Keratinocyte (primary cell): Measurements from ENCODE around the gene EFNB2. TPM values are rescaled to one million over a fixed set of nuclear protein-coding genes. Genes with fewer than 3 reads are reported as not detected.
A peak's percentile ranks its signal among the peaks of the same experiment; 100 is the strongest.

Experiments used
- DNase-seq: peaks from one replicate; pipeline ENCODE4 v3.0.0-alpha.2; 2011; ENCODE audit warnings: low read depth, missing footprints, low spot score
- FAIRE-seq: peaks from 2 replicates; lab custom pipeline; 2011; peaks lifted over from hg19 to GRCh38; lab: Jason Lieb, UNC
- H2AFZ ChIP-seq: 2 replicates; pipeline ENCODE4 v1.6.0; 2012; ENCODE audit warnings: low read length, control low read depth, inconsistent platforms; ENCODE audit not compliant: control insufficient read depth
- H3K27ac ChIP-seq: 2 replicates; pipeline ENCODE4 v1.5.1; 2011; ENCODE audit warnings: low read length; ENCODE audit not compliant: control insufficient read depth, insufficient read depth
- H3K27me3 ChIP-seq: 3 replicates; pipeline ENCODE4 v1.6.0; 2011; ENCODE audit warnings: low read length; ENCODE audit not compliant: control insufficient read depth, insufficient read depth; ENCODE audit errors: extremely low read depth
- H3K36me3 ChIP-seq, 2 experiments: 2 replicates in 1 of 2; 3 replicates in 1 of 2; pipeline ENCODE4 v1.5.1; 2011; ENCODE audit warnings: low read length in 2 of 2, mild to moderate bottlenecking in 1 of 2; ENCODE audit not compliant: control insufficient read depth in 2 of 2, insufficient read depth in 2 of 2; ENCODE audit errors: extremely low read depth in 1 of 2
- H3K4me1 ChIP-seq: 3 replicates; pipeline ENCODE4 v1.5.1; 2011; ENCODE audit warnings: low read length; ENCODE audit not compliant: control insufficient read depth, insufficient read depth; ENCODE audit errors: extremely low read depth
- H3K4me2 ChIP-seq: 3 replicates; pipeline ENCODE4 v1.6.0; 2011; ENCODE audit warnings: low read depth, low read length; ENCODE audit not compliant: control insufficient read depth, insufficient read depth; ENCODE audit errors: extremely low read depth
- H3K4me3 ChIP-seq, 3 experiments: fragments of 200-600 bp in 1 of 3; sonication (generic) in 1 of 3; 2 replicates in 2 of 3; 3 replicates in 1 of 3; pipeline ENCODE4 v1.5.1; 2011 to 2016; ENCODE audit warnings: low read length in 3 of 3, mild to moderate bottlenecking in 3 of 3, control low read depth in 2 of 3, inconsistent platforms in 1 of 3, low read depth in 1 of 3, mixed read lengths in 1 of 3, mixed run types in 1 of 3, moderate library complexity in 1 of 3; ENCODE audit not compliant: control insufficient read depth in 2 of 3, insufficient read depth in 2 of 3; ENCODE audit errors: extremely low read depth in 1 of 3
- H3K79me2 ChIP-seq: 2 replicates; pipeline ENCODE4 v1.6.0; 2012; ENCODE audit warnings: low read length; ENCODE audit not compliant: control insufficient read depth, insufficient read depth
- H3K9ac ChIP-seq: 3 replicates; pipeline ENCODE4 v1.6.0; 2011; ENCODE audit warnings: low read length; ENCODE audit not compliant: control insufficient read depth, insufficient read depth; ENCODE audit errors: extremely low read depth
- H3K9me1 ChIP-seq: 3 replicates; pipeline ENCODE4 v1.6.0; 2011; ENCODE audit warnings: low read length; ENCODE audit not compliant: control insufficient read depth, insufficient read depth; ENCODE audit errors: extremely low read depth
- H3K9me3 ChIP-seq: 2 replicates; pipeline ENCODE4 v1.5.1; 2012; ENCODE audit warnings: low read depth, low read length; ENCODE audit not compliant: control insufficient read depth
- H4K20me1 ChIP-seq: 3 replicates; pipeline ENCODE4 v1.6.0; 2011; ENCODE audit warnings: low read length; ENCODE audit not compliant: control insufficient read depth, insufficient read depth; ENCODE audit errors: extremely low read depth
- CTCF ChIP-seq, 3 experiments: IDR thresholded peaks in 1 of 3; conservative IDR thresholded peaks in 1 of 3; optimal IDR thresholded peaks in 1 of 3; 2 replicates in 2 of 3; 3 replicates in 1 of 3; pipeline versions ENCODE3 to v1.5.1; 2011; ENCODE audit warnings: low read length in 3 of 3, mild to moderate bottlenecking in 3 of 3, moderate library complexity in 2 of 3, control low read depth in 1 of 3, inconsistent platforms in 1 of 3; ENCODE audit not compliant: insufficient read depth in 2 of 3; ENCODE audit errors: extremely low read depth in 1 of 3
- EZH2 ChIP-seq: IDR thresholded peaks from one replicate; pipeline ENCODE4 v1.6.1; 2012; ENCODE audit warnings: inconsistent platforms, mild to moderate bottlenecking, low read length, moderate library complexity
- dilution Hi-C: fragments of 300-500 bp; cut with MboI; formaldehyde crosslinking; loops from one replicate; pipeline ENCODE4 v1.7.0; 2020; ENCODE audit warnings: low sequenced_read_pairs; ENCODE audit not compliant: extremely low pct_ligation_motif_present
- polyA plus RNA-seq, 5 experiments: library from polyadenylated mRNA; depleted of rRNA in 3 of 5; stranded (reverse) in 3 of 5; stranded (forward) in 1 of 5; unstranded in 1 of 5; fragments of >200 nt; gene quantifications; 1 replicate in 1 of 5; 2 replicates in 3 of 5; 3 replicates in 1 of 5; pipeline versions ENCODE4 v1.2.1 to v1.2.3, GENCODE V29; 2011 to 2012; ENCODE audit warnings: missing spikeins in 2 of 5, low read depth in 1 of 5, low replicate concordance in 1 of 5

The EFNB2 gene
- polyA plus RNA-seq, 1 donor (not counting 4 experiments of a cell fraction or from before 2014, with no cell fraction given), result 38.9 TPM

GRCh38 chr13:106477303-106477702 is 58.2 kb downstream of the EFNB2 start:
- H2AFZ ChIP-seq, result no peak overlapping the region
- no peaks in the 10 kb centered on the region for H4K20me1 ChIP-seq
- no peaks in the 10 kb centered on the region for H3K79me2 ChIP-seq
- H3K9me3 ChIP-seq, result no peaks in the 10 kb centered on the region
- no peak overlapping the region for H3K27ac ChIP-seq
- peaks cover 10% of the 10 kb centered on the region for H3K4me1 ChIP-seq
- H3K9ac ChIP-seq, result no peak overlapping the region
- H3K36me3 ChIP-seq, result no peaks in the 10 kb centered on the region
- dilution Hi-C loops, result no loop called here
- no peaks in the 10 kb centered on the region for H3K9me1 ChIP-seq
- H3K4me2 ChIP-seq, result no peak overlapping the region
- no peak for DNase-seq
- FAIRE-seq, result no peak
- TF ChIP-seq EZH2, result no peak
- TF ChIP-seq CTCF (optimal IDR thresholded peaks at IDR 0.05 in 1 of 3, IDR thresholded peaks at IDR 0.05 in 1 of 3, conservative IDR thresholded peaks at IDR 0.05 in 1 of 3; ENCODE audit: extremely low read depth in 1 of 3, insufficient read depth in 2 of 3, low read length in 3 of 3), result no peak
- H3K27me3 ChIP-seq, result no peaks in the 10 kb centered on the region
- no peak overlapping the region for H3K4me3 ChIP-seq

- Histone ChIP-seq H4K20me1 (no peaks in the 10 kb centered on the region), H3K4me2 (no peak overlapping the region), H2AFZ (no peak overlapping the region), H3K27ac (no peak overlapping the region), H3K9me3 (no peaks in the 10 kb centered on the region), H3K9me1 (no peaks in the 10 kb centered on the region), H3K9ac (no peak overlapping the region), H3K36me3 (no peaks in the 10 kb centered on the region), H3K4me1 (peaks cover 18% of the 10 kb centered on the region), H3K27me3 (no peaks in the 10 kb centered on the region), H3K79me2 (no peaks in the 10 kb centered on the region), H3K4me3 (no peak overlapping the region)
- FAIRE-seq (peak; percentile 13), DNase-seq (no peak)
- dilution Hi-C loops, result no loop called here
- TF ChIP-seq EZH2 (no peak), CTCF (optimal IDR thresholded peaks at IDR 0.05 in 1 of 3, IDR thresholded peaks at IDR 0.05 in 1 of 3, conservative IDR thresholded peaks at IDR 0.05 in 1 of 3; ENCODE audit: extremely low read depth in 1 of 3, insufficient read depth in 2 of 3, low read length in 3 of 3) (no peak)
Measured at GRCh38 chr13:106475852-106476251, 59.6 kb downstream of the EFNB2 start.
